GM04504 (cell line): ENCODE results near the gene MIEF1.

ENCODE experiments used
- DNase-seq: peaks from one replicate; pipeline ENCODE4 v3.0.0-alpha.2; 2012; ENCODE audit warnings: low read depth

The MIEF1 gene

DNA sequence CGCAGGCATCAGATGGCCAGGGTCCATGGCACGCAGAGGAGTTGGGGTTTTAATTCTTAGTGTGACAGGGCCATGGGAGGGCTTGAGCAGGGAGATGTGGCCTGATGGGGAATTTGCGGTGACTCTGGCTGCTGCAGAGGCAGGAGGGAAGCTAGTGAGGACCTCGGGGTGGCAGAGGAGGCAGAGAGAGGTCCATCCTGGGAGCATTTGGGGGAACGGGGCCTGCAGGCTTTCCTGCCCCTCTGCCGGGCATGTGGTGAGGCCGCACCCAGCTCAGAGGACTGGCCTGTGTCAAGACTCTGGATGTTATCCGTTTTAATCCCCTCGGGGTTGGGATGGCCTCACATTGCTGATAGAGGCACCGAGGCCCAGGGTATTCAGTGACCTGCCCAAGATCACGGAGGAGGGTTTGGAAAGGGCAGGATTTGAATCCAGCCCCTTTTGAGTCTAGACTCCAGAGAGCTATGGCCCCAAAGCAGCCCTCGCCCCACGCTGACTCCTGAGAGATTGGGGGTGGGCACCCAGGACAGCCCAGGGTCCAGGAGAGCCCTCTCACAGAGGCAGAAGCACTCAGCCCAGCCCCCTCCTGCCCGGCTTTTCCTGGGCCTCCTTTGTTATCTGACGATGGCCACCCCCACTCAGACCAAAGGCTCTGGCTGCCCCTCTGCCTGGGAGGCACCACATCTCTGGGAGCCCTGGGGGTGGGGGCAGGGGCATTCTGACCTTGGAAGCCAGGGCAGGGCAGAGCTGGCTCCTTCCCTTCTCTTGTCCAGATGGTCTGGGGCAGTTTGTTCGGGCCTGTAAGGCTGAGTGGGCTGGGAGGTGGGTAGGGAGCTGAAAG lies 31.4 kb upstream of the MIEF1 start:
- no peak for DNase-seq

DNA sequence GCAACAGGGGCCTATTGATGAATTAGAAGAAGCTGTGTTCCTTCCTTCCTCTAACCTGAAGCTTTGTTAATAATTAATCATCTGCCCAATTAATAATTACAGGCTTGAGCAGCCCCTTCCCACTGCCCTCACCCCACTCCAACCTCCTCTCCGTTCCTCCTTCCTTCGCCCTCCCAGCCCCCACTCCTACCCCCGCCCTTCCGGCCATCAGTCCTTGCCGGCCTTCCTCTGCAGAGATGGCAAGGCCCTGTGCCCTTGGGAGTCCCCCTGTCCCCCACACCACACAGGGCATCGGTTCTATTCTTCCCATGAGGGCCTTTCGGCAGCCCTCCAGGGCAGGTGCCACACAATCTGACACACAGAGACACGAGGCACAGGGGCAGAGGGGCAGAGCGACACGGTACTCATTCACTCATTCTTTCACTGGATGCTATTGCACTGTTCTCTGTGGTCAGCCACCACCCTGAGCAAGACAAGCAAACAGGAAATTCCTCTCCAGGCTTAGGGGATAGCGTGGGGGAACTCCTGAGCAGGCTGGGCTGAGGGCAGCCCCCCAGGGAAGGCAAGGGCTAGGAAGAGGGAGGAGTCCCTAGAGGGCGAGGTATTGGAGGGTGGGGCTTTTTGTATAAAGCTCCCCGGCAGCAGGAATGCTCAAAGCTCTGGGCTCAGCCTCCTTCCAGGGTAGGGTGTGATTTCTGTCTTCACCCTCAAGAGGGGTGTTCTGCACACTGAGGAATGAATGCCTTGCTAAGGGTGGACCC lies 30.5 kb upstream of the MIEF1 start:
- no peak for DNase-seq

DNA sequence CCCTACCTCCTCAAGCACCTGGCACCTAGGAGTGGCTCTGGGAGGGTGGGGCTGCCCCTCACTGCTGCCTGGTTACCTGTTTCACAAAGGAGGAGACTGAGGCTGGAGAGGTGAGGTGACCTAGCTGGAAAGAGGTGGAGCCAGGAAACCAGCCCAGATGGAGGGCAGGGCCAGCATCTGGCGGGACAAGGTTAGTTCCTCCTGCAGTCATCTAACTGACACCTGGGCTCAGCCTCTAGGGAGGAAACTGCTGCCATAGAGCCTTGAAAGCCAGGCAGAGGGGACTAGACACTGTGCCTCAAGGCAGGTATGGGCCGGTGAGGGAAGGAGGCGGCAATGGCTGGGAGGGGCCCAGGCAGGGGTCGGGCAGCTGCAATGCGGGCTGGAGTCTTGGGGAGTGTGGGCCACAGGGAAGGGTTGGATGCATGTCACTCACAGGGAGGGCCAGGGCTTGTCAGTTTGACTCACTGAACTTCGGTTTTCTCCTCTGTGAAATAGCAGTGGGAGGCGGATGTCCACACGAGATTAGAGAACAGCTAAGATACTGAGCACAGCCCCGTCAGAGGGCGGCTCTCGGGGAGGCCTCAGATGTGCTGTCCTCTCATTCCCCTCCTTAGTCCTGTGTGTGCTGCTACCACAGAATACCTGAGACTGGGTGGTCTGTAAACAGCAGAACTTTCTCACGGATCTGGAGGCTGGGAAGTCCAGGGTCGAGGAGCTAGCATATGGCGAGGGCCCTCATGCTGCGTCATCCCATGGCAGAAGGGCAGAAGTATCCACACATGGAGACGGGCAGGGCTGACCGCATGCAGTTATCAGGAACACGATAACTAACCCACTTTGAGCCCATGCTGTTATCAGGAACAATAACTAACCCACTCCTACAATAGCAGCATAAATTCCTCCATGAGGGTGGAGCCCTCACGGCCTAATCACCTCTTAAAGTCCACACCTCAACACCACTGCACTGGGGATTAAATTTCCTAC lies 29.2 kb upstream of the MIEF1 start:
- DNase-seq, result no peak

DNA sequence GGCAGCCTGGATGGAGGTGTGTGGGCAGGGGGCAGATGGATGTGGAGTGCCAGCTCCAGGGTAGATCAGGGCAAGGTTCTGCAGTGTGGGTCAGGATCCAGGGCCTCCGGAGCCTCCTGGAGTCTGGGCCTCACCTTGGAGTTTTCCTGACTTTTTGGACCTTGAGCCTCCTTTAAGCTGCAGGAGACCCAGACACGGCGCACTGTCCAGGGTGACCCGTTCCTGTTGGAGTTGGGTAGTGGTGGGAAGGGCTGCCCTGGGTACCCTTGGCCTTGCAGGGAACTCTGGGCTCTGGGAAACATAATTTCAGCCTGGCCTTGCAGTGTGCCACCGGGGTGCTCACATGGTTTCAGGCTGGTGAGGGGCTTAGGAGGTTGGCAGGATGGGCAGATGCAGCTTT lies 28.2 kb upstream of the MIEF1 start:
- DNase-seq, result no peak

DNA sequence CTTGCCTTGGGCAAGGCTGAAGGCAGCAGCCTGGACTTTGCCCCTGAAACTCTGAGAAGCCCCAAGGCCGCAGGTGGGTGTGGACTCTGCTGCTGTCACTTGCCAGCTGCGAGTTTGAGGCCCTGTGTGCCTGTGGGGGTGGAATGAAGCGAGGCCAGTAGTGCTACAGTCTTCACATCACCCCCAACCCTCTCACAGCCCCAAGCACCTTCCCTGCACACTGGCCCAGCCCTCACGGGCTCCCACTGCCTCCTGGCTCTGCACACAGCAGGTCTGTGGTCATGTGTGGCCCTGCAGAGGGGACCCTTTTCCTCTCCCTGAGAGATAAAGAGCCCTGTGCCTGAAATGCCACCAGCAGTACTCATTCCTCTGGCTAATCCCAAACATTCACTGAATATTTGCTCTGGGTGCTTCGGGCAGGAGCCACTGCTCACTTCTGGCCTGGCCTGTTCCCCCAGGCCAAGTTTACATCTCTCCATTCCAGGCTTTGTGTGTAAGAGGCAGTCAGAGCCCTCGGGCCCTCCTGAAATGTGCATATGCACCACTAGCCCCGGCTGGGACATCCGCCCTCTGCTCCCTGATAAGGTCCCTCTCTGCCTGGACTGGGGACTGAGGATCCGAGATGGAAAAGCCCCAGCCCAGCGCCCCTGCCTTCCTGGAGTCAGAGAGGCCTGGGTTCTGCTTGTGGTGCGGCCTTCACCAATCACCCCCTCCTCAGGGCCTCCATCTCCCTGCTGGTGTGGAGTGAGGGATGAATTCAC lies 27.6 kb upstream of the MIEF1 start:
- no peak for DNase-seq

DNA sequence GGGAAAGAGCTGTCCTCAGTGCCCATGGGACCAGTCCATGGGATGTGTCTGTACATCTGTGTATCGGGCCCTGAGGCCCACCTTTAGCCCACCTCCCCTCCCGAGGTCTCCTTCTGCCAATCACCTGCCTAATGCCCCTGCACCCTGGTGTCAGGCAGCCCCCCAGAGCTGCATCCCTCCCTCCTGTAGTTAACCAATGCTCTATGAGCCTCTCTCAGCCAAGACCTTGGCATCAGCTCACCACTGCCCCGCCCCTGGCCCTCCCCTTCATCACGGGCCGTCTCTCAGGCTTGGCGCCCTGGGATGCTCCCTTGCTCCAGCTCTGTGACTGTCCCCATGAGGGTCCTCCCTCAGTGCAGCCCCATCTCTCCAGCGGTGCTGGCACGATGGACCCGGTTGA lies 26.8 kb upstream of the MIEF1 start:
- DNase-seq, result no peak

DNA sequence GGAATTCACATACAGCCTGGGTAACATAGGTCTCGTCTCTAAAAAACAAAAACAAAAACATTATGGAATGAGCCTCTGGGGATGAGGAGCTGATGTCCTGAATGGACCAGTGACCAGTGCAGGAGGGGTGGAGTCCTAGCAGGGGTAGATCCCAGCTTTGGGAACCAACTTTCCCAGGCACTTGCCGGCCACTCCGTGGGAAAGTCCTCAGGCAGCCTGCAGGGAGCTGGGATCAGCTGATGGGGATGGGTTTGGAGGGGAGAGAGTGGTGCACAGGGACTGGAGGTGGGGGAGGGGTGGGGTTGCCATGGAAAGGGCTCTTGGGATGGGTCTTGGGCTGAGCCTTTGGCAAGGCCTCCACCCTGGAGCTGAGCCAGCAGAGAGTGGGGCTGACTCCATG lies 26.2 kb upstream of the MIEF1 start:
- DNase-seq, result no peak

DNA sequence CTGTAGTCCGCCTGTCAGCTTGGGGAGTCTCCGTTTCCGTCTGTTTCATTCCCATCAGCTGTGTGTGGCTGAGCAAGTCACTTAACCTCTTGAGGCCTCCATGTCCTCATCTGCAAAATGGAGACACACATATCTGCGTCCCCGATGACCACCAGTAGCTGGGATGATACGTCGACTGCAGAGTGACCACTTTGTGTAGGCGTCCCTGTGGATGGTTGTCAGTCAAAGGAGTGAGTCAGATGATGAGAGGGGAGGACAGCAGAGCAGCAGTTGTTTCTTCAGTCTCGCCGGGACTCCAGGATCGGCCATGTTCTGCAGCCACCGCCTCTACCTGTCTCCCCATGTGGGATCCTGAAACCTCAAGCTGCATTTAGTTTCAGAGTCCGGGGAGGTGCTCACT lies 25.4 kb upstream of the MIEF1 start:
- no peak for DNase-seq

DNA sequence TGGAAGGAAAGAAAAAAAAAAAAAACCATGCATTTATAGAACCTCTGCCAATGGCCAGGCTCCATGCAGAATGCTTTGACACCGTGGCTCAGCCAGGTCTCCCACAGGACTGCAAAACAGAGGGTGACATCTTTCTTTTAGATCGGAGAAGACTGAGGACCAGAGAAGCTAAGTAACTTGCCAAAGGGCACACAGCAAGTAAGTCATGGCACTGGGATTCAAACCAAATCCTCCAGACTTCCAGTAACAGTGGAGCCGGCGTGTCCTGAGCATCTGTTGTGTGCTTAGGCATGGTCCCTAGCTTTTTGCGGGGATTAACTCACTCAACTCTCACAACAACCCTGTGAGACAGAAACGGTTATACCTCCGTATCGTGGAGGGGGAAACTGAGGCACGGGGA lies 24.5 kb upstream of the MIEF1 start:
- DNase-seq, result no peak

DNA sequence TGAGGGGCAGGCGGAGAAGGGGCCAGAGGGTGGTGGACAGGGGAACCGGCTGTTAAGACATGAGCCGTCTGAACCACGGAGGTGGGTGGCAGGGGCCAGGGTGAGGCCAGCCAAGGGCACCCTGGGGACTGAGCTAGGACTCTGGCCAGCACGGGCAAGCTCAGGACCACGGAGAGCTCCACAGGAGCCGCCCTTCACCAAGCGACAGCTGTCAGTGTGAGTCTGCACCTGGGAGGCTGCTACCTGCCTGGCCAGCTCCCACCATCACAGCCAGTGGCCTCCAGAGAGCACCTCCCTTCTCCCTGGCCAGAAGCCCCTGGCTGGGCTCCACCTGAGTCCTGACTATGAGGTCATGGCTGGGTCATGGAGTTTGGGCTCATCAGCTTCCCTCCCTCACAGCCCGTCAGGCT lies 23.6 kb upstream of the MIEF1 start:
- DNase-seq, result no peak

DNA sequence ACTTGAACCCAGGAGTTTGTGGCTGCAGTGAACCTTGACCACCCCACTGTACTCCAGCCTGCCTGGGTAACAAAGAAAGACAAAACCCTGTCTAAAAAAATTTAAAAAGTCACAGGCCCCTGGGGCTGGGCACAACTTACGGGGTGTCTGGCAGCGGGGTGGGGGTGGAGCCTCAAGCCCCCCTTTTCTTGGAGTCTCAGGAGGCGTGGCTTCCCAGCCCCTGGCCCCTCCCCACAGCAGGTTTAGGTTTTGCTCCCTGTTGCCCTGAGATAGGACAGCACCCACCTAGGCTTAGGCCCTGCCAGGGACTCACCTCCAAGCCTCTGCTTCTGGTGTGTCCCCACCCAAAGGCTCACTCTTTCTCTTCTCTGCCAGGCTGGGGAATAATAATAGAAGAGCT lies 22.8 kb upstream of the MIEF1 start:
- no peak for DNase-seq

DNA sequence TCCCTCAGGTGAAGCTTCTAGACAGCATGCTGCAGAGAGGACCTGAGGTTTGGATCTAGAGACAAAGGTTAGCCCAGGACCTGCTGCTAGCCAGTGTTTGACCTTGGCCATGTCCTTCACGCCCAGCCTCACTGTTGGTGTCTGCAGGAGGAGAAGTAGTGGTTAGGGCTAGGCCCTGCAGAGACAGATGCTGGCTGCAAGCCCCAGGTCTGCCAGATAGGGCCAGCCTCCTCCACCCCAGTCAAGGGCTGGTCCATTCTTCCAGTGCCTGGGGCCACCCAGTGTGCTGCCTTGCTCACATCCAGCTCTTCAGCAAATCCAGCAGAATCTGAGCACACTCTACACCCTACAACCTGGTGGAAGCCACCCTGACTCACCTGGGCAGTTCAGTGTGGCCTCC lies 21.5 kb upstream of the MIEF1 start:
- no peak for DNase-seq

DNA sequence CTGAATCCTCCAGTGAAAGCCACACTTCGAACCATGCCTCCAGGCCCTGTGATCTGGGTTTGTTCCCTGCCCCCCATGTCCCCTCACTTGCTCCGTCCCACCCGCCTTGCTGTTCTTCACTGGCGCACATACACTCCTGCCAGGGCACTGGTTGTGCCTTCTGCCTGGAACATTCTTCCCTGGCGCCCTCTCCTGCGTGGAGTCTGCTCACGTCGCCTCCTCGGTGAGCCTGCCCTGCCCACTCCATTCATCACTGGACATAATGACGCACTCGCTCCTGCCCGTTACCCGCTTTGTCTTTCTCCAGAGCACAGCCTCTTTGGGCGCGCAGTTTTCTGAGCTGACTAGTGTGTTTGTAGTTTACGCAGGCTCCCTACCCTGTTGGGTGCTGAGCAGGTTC lies 21.0 kb upstream of the MIEF1 start:
- no peak for DNase-seq

DNA sequence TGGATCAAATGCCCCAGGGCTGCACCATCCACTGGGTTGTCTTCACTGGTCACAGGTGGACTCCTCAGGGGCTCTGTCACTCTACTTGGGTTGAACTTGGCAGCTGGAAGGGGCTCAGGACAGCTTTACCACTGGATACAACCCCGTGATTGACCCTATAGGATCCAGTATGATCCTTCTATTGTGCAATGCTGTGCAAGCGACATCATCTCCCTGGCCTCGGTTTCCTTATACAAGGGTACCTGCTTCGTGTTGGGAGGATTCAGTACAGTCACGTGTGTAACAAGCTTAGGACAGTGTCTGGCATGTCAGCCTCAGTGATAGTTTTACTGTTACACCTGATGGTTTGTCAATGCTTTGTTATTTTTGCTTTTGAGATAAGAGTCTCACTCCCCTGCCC lies 20.5 kb upstream of the MIEF1 start:
- no peak for DNase-seq

DNA sequence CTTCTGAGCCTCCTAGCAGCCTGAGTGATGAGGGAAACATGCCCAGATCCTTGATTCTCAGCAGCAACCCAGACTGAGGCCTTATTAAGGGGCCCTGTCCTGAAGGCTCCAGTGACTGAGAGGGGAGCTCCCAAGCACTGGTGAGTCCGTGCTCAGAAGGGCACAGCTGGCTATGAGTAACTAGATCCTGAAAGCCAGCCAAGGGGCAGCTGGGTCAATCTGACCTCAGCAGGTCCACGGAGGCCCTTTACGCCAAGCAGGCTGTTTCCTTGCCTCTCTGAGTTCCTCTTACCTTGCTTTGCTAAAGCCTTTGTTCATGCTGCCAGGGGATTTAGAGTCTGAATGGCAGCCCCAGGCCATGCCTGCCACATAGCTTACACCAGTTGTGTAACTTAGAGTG lies 19.3 kb upstream of the MIEF1 start:
- no peak for DNase-seq

DNA sequence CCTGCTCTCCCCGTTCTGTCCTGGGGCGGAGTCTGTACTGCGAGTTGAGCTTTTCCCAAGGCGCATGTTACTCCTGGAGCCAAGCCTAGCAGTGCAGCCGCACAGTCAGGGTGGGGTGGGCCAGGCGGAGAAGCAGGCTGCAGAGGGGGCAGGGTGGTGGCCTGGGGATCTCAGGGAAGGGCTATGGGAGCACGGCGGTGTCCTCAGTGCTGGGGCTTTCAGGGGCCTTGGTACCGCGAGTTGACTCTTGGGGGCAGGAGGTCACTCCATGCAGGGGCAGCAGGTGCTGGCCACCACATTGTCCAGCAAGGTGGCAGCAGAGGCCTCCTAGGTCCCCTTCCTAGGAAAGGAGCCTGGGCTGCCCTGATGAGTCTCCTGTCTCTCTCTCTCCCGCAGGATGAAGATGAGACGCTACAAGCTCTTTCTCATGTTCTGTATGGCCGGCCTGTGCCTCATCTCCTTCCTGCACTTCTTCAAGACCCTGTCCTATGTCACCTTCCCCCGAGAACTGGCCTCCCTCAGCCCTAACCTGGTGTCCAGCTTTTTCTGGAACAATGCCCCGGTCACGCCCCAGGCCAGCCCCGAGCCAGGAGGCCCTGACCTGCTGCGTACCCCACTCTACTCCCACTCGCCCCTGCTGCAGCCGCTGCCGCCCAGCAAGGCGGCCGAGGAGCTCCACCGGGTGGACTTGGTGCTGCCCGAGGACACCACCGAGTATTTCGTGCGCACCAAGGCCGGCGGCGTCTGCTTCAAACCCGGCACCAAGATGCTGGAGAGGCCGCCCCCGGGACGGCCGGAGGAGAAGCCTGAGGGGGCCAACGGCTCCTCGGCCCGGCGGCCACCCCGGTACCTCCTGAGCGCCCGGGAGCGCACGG lies 14.9 kb upstream of the MIEF1 start:
- no peak for DNase-seq

DNA sequence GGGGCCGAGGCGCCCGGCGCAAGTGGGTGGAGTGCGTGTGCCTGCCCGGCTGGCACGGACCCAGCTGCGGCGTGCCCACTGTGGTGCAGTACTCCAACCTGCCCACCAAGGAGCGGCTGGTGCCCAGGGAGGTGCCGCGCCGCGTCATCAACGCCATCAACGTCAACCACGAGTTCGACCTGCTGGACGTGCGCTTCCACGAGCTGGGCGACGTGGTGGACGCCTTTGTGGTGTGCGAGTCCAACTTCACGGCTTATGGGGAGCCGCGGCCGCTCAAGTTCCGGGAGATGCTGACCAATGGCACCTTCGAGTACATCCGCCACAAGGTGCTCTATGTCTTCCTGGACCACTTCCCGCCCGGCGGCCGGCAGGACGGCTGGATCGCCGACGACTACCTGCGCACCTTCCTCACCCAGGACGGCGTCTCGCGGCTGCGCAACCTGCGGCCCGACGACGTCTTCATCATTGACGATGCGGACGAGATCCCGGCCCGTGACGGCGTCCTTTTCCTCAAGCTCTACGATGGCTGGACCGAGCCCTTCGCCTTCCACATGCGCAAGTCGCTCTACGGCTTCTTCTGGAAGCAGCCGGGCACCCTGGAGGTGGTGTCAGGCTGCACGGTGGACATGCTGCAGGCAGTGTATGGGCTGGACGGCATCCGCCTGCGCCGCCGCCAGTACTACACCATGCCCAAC lies 14.1 kb upstream of the MIEF1 start:
- no peak for DNase-seq

DNA sequence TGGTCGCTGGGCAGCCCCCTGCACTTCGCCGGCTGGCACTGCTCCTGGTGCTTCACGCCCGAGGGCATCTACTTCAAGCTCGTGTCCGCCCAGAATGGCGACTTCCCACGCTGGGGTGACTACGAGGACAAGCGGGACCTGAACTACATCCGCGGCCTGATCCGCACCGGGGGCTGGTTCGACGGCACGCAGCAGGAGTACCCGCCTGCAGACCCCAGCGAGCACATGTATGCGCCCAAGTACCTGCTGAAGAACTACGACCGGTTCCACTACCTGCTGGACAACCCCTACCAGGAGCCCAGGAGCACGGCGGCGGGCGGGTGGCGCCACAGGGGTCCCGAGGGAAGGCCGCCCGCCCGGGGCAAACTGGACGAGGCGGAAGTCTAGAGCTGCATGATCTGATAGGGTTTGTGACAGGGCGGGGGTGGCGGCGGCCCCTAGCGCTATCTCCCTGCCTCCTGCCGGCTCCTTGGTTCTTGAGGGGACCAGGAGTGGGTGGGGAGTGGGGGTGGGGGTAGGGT lies 13.5 kb upstream of the MIEF1 start:
- DNase-seq, result no peak
